Cardiac septum (tissue), 1 donor: ENCODE results near the gene RNF224. TPM values are rescaled to one million over a fixed set of nuclear protein-coding genes. Genes with fewer than 3 reads are reported as not detected.

Experiments used
- DNase-seq: peaks from one replicate; pipeline ENCODE4 v3.0.0-alpha.2; 2020; ENCODE audit warnings: low spot score
- intact Hi-C: fragments of 100-400 bp; cut with DNase I; formaldehyde crosslinking; loops from one replicate; pipeline ENCODE4 v1.14.0; 2022
- long read RNA-seq: library from polyadenylated mRNA; unstranded; transcript quantifications from one replicate; pipeline ENCODE4 v2.0.0, GENCODE V29; 2021
- total RNA-seq: library from RNA; stranded (reverse); fragmentation: NEBNext Ultra II Directional; extraction: Animal tissue kit (Norgen Biotek cat#: 25700); gene quantifications from one replicate; pipeline ENCODE4 v1.2.1, GENCODE V29; 2021
- donor health status: DM: no; HTN: no; CAD: no.

The RNF224 gene
- not detected for total RNA-seq
- long read RNA-seq, result 0 reads

DNA sequence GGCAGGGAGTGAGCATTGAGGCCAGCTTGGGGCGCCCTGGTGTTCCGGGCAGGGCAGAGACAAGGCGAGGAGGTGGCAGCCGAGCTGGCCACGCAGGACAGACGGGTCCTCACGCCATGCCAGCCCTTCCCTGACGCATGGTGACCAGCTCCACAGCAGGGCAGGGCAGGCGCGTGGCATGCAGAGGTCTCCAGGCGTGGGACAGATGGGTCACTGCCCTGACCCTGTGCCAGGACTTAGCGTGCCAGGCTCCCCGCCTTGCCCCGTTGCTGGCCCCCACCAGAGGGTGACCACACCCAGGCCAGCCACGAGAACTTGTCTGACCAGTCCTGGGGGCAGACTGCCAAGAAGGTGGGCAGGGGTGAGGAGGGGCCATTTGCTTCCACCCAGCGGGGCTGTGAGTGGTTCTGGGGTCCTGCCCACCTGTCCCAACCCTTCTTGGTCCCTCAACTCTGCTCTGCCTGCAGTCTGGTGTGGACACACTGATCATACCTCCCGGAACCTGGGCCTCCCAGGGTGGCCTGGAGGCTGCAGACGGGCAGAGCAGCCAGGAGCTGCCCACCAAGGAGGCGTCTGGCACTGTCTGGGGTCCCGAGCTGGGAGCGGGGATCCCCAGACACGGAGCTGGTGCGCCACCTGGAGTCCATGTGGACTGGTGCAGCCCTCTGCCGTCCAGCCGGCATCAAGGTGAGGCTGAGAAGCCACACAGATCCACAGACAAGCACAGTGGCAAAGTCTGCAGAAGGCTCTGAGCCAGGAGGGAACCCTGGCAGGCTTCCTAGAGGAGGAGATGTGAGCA lies at the start of gene RNF224:
Gene RNF224 (plus strand): TSS at position 449 of the 799 bp plus-strand sequence. CDS start 834 bp downstream, outside the sequence.
- DNase-seq, result peak; percentile 90
- intact Hi-C loops, result loop anchor here (1.0 kb wide), 1 partner anchor 106 kb away; no protein-coding TSS in a partner anchor

DNA sequence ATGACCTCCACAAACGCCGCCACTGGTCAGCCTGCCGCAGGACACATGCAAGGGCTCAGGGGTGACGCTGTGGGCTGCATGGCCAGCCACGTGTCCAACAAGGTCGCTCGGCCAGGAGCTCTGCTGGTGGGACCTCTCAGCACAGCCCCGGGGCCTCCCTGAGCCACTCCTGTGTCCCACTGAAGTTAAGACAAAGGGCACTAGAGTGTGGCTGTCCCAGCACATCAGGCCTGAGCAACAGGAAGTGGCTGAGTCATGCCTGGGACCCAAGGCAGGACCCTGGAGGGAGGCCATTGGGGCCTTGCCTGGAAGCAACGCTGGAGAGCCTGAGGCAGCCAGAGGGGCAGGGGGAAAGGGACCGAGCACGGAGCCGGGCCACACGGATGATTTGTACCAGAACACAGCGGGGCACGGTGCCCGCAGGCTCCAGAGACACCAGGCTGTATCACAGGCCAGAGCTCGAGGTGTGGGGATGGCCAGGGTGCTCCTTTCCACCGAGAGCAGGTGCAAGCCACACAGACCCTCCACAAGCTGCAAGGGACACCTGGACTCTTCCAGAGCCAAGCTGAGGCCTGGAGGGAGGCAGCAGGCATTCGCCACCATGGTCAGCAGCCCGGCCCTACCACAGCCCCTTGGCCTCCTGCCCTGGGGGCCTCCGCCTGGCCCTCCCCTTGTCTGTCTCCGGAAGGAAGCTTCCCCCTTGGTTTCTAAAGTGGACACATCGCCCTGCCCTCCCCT lies 48.9 kb upstream of the RNF224 start:
- no peak for DNase-seq
- intact Hi-C loops, result no loop called here

DNA sequence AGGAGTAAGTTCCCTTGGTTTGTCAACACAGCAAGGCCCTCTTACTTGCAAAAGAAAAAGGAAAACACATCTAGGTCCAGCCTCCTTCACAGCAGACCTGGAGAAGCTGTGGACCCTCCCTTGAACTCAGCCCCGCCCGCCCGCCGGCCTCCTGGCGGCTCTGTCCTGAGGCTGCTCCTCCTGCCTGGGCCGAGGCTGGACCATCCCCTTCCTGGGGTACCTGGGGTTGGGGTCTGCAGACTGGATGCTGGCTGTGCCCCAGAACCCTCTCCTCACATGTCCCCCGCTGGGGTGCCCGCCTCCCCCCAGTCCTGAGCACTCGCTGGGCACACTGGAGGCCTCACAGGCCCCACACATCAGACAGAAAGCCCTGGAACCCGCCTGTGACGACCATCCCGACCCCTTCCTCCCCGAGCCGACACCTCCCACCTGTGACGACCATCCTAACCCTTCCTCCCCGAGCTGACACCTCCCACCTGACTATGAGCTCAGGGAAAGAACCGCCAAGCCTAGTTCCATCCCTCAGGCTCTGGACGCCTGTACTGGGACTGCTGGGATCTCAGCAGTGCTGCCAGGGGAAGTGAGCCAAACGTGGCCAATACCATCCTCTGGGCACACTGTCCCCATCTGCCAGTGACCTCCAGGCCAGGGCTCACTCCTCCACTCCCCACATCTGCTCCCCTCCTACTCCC lies 48.2 kb upstream of the RNF224 start:
- intact Hi-C loops, result no loop called here
- DNase-seq, result no peak

DNA sequence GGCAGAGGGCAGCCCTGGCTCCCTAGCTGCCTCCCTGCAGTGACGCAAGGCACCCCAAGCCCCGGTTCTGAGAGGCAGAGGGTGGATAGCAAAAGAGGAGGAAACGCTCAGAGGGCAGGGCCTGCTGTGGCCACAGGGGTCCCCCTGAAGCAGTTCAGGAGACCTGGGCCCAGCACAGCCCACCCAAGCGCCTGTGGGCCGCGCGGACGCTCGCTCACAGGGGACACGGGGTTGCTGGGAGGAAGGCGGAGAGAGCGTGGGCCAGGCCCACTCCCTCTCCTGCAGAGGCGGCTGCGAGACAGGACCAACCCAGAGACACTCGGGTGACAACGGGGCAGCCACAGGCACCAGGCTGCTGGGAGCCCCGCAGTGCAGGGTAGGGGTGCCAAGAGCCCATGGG lies 47.5 kb upstream of the RNF224 start:
- DNase-seq, result no peak
- intact Hi-C loops, result no loop called here

- intact Hi-C loops, result no loop called here
- no peak for DNase-seq
Measured at GRCh38 chr9:137180491-137180890, 46.8 kb upstream of the RNF224 start.

- DNase-seq, result no peak
- intact Hi-C loops, result no loop called here
Measured at GRCh38 chr9:137181680-137182079, 45.6 kb upstream of the RNF224 start.

- DNase-seq, result no peak
- intact Hi-C loops, result no loop called here
Measured at GRCh38 chr9:137182836-137183235, 44.5 kb upstream of the RNF224 start.

- no peak for DNase-seq
- intact Hi-C loops, result no loop called here
Measured at GRCh38 chr9:137183980-137184595, 43.2 kb upstream of the RNF224 start.

DNA sequence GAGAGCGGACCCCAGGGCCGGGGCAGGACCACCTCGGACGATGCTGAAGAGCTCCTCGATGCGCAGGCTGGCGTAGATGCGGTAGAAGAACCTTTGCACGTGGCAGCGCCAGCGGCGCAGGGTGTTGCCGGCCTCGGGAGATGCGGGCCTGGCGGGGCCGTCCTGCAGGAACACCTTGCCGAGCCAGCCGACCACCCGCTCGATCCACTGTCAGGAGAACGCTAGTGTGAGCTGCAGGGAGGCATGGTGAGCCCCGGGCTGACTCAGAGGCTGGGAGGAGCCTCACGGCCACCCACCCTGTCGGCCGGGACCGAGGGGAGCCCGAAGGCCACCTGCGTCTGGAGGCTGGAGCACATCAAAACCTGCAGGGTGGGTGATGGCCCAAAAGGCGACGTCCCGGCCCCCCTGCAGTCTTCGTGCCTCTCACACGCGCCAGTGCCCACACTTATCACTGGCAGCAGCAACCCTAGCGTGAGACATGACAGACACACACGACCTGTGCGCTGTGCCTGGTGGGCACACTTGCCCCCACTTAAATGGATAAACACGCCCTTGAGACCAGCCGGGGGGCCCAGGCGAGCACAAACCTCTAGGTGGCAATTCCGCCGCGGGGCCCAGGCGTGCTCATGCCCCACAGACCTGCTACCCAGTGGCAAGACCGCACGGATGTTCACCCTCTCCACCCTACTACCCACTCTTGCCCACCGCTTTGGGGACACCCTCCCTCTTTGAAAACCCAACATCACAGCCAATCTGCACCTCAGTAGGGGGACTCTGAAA lies 42.2 kb upstream of the RNF224 start:
- intact Hi-C loops, result no loop called here
- no peak for DNase-seq

GRCh38 chr9:137185921-137186320 lies 41.4 kb upstream of the RNF224 start:
- intact Hi-C loops, result no loop called here
- no peak for DNase-seq

DNA sequence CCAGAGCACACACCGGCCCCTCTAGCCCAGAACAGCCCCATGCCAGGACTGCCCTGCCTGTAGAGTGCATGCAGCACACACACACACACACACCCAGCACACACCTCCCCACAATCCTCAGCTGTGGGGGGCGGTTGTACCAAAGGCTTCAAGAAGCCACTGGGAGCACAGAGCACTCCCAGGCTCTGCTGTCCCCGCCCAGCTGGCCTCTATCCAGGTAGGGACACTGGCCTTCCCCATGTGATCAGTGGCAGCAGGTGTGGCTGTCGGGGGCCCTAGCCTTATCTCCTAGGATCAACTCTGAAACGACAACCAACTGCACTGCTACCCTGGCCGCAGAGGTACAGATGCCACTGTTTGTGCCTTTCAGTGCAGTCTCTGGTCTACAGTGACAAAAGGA lies 40.9 kb upstream of the RNF224 start:
- intact Hi-C loops, result no loop called here
- no peak for DNase-seq

DNA sequence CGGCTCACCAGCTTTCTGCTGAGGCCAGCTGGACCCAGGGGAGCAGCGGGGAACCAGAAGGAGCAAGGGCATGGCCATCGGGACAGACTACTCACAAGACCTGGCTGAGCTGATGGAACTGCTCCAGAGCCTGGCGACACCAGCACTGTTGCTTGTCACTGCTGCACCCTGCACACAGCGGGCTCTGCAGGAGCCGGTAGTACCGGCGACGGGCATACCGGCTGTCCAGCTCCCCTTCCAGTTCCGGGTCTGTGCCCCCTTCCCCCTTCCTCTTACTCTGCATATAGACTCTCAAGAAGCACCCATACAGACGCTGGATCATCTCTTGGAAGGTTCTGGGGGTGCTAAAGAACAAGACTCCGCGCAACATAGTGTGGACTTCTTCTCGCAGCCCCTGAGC lies 39.9 kb upstream of the RNF224 start:
- DNase-seq, result no peak
- intact Hi-C loops, result no loop called here

- intact Hi-C loops, result loop anchor here (2.0 kb wide), 2 partner anchors 17 to 35 kb away; partner anchors contain the start of genes NDOR1, RNF208 and TMEM203
Measured at GRCh38 chr9:137188086-137188489, 39.2 kb upstream of the RNF224 start.

DNA sequence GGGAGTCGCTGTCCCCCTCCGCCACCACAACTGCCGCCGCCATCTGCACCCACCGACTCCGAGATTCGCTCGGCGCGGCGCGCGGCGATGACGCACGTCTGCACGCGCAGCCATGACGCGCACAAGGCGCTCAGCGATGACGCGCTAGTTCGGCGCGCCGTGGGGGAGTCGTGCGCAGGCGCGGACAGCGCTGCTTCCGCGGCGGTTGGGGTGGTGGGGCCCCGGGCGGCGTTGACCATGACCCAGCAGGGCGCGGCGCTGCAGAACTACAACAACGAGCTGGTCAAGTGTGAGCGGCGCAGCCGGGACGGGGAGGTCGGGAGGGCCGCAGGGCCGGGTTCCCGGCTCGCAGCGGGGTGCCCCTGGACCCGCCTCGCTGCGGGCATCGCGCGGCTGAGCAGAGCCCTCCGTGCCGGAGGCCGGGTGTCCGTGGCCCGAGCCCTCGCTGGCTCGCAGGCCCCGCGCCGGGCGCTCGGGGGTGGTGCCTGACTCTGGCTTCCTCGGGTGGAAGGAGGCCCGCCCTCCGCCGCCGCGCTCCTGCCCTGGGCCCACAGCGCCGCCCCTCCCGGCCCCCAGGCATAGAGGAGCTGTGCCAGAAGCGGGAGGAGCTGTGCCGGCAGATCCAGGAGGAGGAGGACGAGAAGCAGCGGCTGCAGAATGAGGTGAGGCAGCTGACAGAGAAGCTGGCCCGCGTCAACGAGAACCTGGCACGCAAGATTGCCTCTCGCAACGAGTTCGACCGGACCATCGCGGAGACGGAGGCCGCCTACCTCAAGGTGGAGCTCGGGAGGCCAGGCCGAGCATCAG lies 38.6 kb upstream of the RNF224 start, which contains the start of the genes ANAPC2 and SSNA1:
Gene ANAPC2 (minus strand): TSS at position 71 of the 807 bp plus-strand sequence. CDS start 28 bp downstream, at position 43.
Gene SSNA1 (plus strand): TSS at position 187 of the 807 bp plus-strand sequence. CDS start 51 bp downstream, at position 238.
- intact Hi-C loops, result loop anchor here (2.0 kb wide), 2 partner anchors 16 to 34 kb away; partner anchors contain the start of genes NDOR1, RNF208 and TMEM203
- peak; percentile 95 for DNase-seq

More at GRCh38 chr9:137188086-137188489, 39.2 kb upstream of the RNF224 start:
- no peak for DNase-seq

- intact Hi-C loops, result loop anchor here (2.0 kb wide), 2 partner anchors 15 to 33 kb away; partner anchors contain the start of genes NDOR1, RNF208 and TMEM203
- DNase-seq, result no peak
Measured at GRCh38 chr9:137189297-137190295, 37.7 kb upstream of the RNF224 start.

GRCh38 chr9:137190315-137190856 lies 36.9 kb upstream of the RNF224 start:
- intact Hi-C loops, result no loop called here

More at GRCh38 chr9:137190315-137190856, 36.9 kb upstream of the RNF224 start:
- no peak for DNase-seq
